Activated naive CD4-positive, alpha-beta T cell treated with anti-CD3 and anti-CD28 coated beads, Interleukin-2, amount 10 ng/mL, durations not matched to agents 7 days and 5 days (primary cell): ENCODE results near the gene CARD14.
"Not testable (repeated sequence)": the region's sequence is repeated elsewhere in the genome, so short reads cannot be mapped to it uniquely, and the experiment has no call there.

Experiments used
- CTCF ChIA-PET: fragments of 350-600 bp; sonication (Branson Sonifier 250); formaldehyde crosslinking; loops from one replicate; lab custom pipeline; 2021; ENCODE audit warnings: antibody characterized with exemption; lab: Charles Lee
- DNase-seq: peaks from one replicate; pipeline ENCODE4 v3.0.0-alpha.2; 2020
- H3K27ac Mint-ChIP-seq: one replicate; pipeline ENCODE4 v1.8.0; 2021; ENCODE audit warnings: mild to moderate bottlenecking, moderate library complexity, mixed read lengths
- H3K27me3 Mint-ChIP-seq: one replicate; pipeline ENCODE4 v1.8.0; 2021; ENCODE audit warnings: mild to moderate bottlenecking, mixed read lengths
- H3K36me3 Mint-ChIP-seq: one replicate; pipeline ENCODE4 v1.8.0; 2021; ENCODE audit warnings: mixed read lengths
- H3K4me1 Mint-ChIP-seq: one replicate; pipeline ENCODE4 v1.8.0; 2021; ENCODE audit warnings: mixed read lengths
- H3K4me3 Mint-ChIP-seq: one replicate; pipeline ENCODE4 v1.8.0; 2021; ENCODE audit warnings: mild to moderate bottlenecking, moderate library complexity, mixed read lengths
- H3K9me3 Mint-ChIP-seq: one replicate; pipeline ENCODE4 v1.8.0; 2021; ENCODE audit warnings: mixed read lengths

CARD14 gene

GRCh38 chr17:80258296-80258695 lies 88.5 kb downstream of the CARD14 start:
- peaks cover 81% of the 10 kb centered on the region for H3K4me1 Mint-ChIP-seq

More at GRCh38 chr17:80258296-80258695, 88.5 kb downstream of the CARD14 start:
- peak overlapping the region; percentile 95 for H3K27ac Mint-ChIP-seq
- H3K36me3 Mint-ChIP-seq, CTCF ChIA-PET, H3K4me3 Mint-ChIP-seq, DNase-seq, H3K9me3 Mint-ChIP-seq, H3K27me3 Mint-ChIP-seq: not testable (repeated sequence)
